HG02884 (cell line): ENCODE measurements around the gene TEAD4.

ENCODE experiments used
- ATAC-seq: cut with Tn5 transposase; IDR thresholded peaks from one replicate; pipeline ENCODE4 v1.9.1; 2021; ENCODE audit warnings: mild to moderate bottlenecking, moderate library complexity; ENCODE audit not compliant: unreplicated experiment

TEAD4 gene

GRCh38 chr12:3077572-3078081 is 118.4 kb downstream of the TEAD4 start:
- no peak for ATAC-seq

- no peak for ATAC-seq
Observed at GRCh38 chr12:3078086-3078820, 119.1 kb downstream of the TEAD4 start.

- no peak for ATAC-seq
Observed at GRCh38 chr12:3081091-3081490, 121.9 kb downstream of the TEAD4 start.

- ATAC-seq: no peak
Observed at GRCh38 chr12:3081886-3082285, 122.7 kb downstream of the TEAD4 start.

DNA sequence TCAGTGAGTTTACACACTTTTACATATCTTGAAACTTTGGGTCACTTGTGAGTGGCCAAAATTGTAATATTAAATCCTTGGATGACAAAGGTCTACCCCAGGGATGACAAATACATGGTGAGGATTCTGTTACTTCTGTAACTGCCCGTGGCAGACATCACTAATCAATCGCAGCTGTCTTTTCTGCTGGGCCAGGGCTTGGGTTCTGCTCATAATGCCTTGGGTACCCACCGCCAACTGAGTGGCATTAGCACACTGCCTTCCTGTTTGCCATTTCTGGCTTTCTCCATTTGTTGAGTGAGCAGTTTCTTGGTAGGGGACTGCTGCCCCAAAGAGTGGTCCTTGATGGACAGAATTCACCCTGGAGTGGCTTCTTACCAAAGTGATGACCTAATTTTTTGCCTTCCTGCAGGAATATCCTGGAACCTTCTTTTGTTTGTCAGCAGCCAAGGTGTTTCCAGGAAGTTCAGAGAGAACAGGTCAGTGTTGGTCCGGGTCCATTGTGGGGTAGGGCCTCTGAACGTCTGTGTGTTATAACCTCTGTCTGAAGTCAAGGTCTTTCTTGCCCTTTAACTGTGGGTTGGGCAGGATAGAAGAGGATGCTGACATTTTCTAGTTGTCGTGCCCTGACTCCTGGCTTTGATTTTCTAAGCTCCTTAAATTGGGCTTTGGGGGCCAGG is 124.2 kb downstream of the TEAD4 start:
- ATAC-seq: no peak

DNA sequence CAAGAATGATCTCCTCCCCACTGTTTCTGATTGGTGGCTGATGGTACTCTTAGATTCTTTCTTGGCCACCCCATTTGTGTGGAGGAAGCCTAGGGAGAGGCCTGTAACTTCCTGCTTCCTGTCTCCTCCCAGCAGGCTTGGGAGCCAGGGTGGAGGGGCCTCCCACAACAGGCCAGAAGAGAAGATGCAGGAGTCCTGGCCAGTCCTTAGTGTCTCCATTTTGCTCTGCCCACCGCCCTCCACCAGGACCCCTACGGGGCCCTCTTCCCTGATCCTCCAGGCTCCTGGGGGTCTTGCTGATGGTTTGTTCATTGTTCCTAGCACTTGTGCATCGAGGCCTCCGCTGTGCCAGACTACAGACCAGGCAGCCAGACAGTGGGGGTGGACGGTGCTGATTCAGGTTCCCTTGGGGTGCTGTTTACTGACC is 124.7 kb downstream of the TEAD4 start:
- no peak for ATAC-seq

- no peak for ATAC-seq
Observed at GRCh38 chr12:3084742-3085141, 125.5 kb downstream of the TEAD4 start.

GRCh38 chr12:3085341-3086139 is 126.3 kb downstream of the TEAD4 start:
- ATAC-seq: no peak

- no peak for ATAC-seq
Observed at GRCh38 chr12:3086211-3086610, 127.0 kb downstream of the TEAD4 start.

- ATAC-seq: no peak
Observed at GRCh38 chr12:3086729-3087323, 127.6 kb downstream of the TEAD4 start.

GRCh38 chr12:3087758-3088650 is 128.8 kb downstream of the TEAD4 start:
- ATAC-seq: no peak

GRCh38 chr12:3089588-3089987 is 130.4 kb downstream of the TEAD4 start:
- no peak for ATAC-seq
